ENCODE results near the gene OR4F15.

- TF ChIP-seq, protein P1, sequence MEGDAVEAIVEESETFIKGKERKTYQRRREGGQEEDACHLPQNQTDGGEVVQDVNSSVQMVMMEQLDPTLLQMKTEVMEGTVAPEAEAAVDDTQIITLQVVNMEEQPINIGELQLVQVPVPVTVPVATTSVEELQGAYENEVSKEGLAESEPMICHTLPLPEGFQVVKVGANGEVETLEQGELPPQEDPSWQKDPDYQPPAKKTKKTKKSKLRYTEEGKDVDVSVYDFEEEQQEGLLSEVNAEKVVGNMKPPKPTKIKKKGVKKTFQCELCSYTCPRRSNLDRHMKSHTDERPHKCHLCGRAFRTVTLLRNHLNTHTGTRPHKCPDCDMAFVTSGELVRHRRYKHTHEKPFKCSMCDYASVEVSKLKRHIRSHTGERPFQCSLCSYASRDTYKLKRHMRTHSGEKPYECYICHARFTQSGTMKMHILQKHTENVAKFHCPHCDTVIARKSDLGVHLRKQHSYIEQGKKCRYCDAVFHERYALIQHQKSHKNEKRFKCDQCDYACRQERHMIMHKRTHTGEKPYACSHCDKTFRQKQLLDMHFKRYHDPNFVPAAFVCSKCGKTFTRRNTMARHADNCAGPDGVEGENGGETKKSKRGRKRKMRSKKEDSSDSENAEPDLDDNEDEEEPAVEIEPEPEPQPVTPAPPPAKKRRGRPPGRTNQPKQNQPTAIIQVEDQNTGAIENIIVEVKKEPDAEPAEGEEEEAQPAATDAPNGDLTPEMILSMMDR (optimal IDR thresholded peaks at IDR 0.05 in 1 of 3, IDR thresholded peaks at IDR 0.05 in 1 of 3, conservative IDR thresholded peaks at IDR 0.05 in 1 of 3; ENCODE audit: extremely low read depth in 1 of 3, insufficient read depth in 2 of 3, low read length in 3 of 3) = no peak
- no peak for TF ChIP-seq EZH2 (IDR thresholded peaks at IDR 0.05; ENCODE audit: low read length)
Measured at GRCh38 chr15:101844916-101845315, 32.9 kb downstream of the OR4F15 start.

Measured in keratinocyte (primary cell).